ENCODE measurements around the gene MEIS2. TPM values are rescaled to one million over a fixed set of nuclear protein-coding genes. Genes with fewer than 3 reads are reported as not detected.

MEIS2 gene
- total RNA-seq, 1 donor from 2014 or later = 35.6 TPM

GRCh38 chr15:37056177-37057121 is 43.9 kb downstream of the MEIS2 start:
- Mint-ChIP-seq H3K27me3 (ENCODE audit: low read depth, unreplicated experiment) (no peaks in the 10 kb centered on the region), H3K9me3 (ENCODE audit: unreplicated experiment) (no peaks in the 10 kb centered on the region), H3K4me1 (ENCODE audit: low read depth, unreplicated experiment) (peaks cover 20% of the 10 kb centered on the region), H3K36me3 (ENCODE audit: low read depth, unreplicated experiment) (no peaks in the 10 kb centered on the region), H3K27ac (ENCODE audit: unreplicated experiment) (no peak overlapping the region), H3K4me3 (ENCODE audit: unreplicated experiment) (no peak overlapping the region)
- H3K36me3 ChIP-seq (ENCODE audit: insufficient read depth, low read length) = peaks cover 14% of the 10 kb centered on the region
- H3K4me3 ChIP-seq (ENCODE audit: insufficient read depth, low read depth, low read length) = peak overlapping the region; percentile 29
- peak overlapping the region; percentile 80 for H3K27ac ChIP-seq (ENCODE audit: low read depth, low read length)
- peak overlapping the region; percentile 75 for H3K9ac ChIP-seq (ENCODE audit: low read length)
- peaks cover 12% of the 10 kb centered on the region for H4K20me1 ChIP-seq (ENCODE audit: insufficient read depth, low read length)
- FAIRE-seq = peak; percentile 75
- DNase-seq (ENCODE audit: low read depth) = peak; percentile 62
- H2AFZ ChIP-seq (ENCODE audit: low read depth, low read length) = no peak overlapping the region
- H3K4me2 ChIP-seq (ENCODE audit: low read length) = peak overlapping the region; percentile 80
- peaks cover 40% of the 10 kb centered on the region for H3K4me1 ChIP-seq (ENCODE audit: insufficient read depth, low read length)
- TF ChIP-seq EZH2 (IDR thresholded peaks at IDR 0.05; ENCODE audit: insufficient read depth, low read length) (no peak), CTCF (IDR thresholded peaks at IDR 0.05; ENCODE audit: insufficient read depth, low read depth, low read length) (no peak)
- H3K79me2 ChIP-seq (ENCODE audit: insufficient read depth, low read length) = peaks cover 38% of the 10 kb centered on the region
- no peaks in the 10 kb centered on the region for H3K27me3 ChIP-seq (ENCODE audit: insufficient read depth, low read length)
- no peaks in the 10 kb centered on the region for H3K9me3 ChIP-seq (ENCODE audit: insufficient read depth, low read depth, low read length)

- peaks cover 8% of the 10 kb centered on the region for H3K36me3 ChIP-seq (ENCODE audit: insufficient read depth, low read length)
- H2AFZ ChIP-seq (ENCODE audit: low read depth, low read length) = no peak overlapping the region
- H3K36me3 Mint-ChIP-seq (ENCODE audit: low read depth, unreplicated experiment) = peaks cover 2% of the 10 kb centered on the region
- no peak overlapping the region for H3K4me3 ChIP-seq (ENCODE audit: insufficient read depth, low read depth, low read length)
- no peaks in the 10 kb centered on the region for H3K9me3 Mint-ChIP-seq (ENCODE audit: unreplicated experiment)
- no peaks in the 10 kb centered on the region for H3K27me3 ChIP-seq (ENCODE audit: insufficient read depth, low read length)
- no peak for FAIRE-seq
- DNase-seq (ENCODE audit: low read depth) = no peak
- H3K4me3 Mint-ChIP-seq (ENCODE audit: unreplicated experiment) = no peak overlapping the region
- H3K27ac ChIP-seq (ENCODE audit: low read depth, low read length) = peak overlapping the region; percentile 80
- no peaks in the 10 kb centered on the region for H3K27me3 Mint-ChIP-seq (ENCODE audit: low read depth, unreplicated experiment)
- peaks cover 48% of the 10 kb centered on the region for H3K79me2 ChIP-seq (ENCODE audit: insufficient read depth, low read length)
- no peaks in the 10 kb centered on the region for H3K9me3 ChIP-seq (ENCODE audit: insufficient read depth, low read depth, low read length)
- peaks cover 40% of the 10 kb centered on the region for H3K4me1 ChIP-seq (ENCODE audit: insufficient read depth, low read length)
- no peak overlapping the region for H3K27ac Mint-ChIP-seq (ENCODE audit: unreplicated experiment)
- H3K4me2 ChIP-seq (ENCODE audit: low read length) = peak overlapping the region; percentile 80
- peaks cover 14% of the 10 kb centered on the region for H4K20me1 ChIP-seq (ENCODE audit: insufficient read depth, low read length)
- TF ChIP-seq CTCF (IDR thresholded peaks at IDR 0.05; ENCODE audit: insufficient read depth, low read depth, low read length) (no peak), EZH2 (IDR thresholded peaks at IDR 0.05; ENCODE audit: insufficient read depth, low read length) (no peak)
- peaks cover 20% of the 10 kb centered on the region for H3K4me1 Mint-ChIP-seq (ENCODE audit: low read depth, unreplicated experiment)
- no peak overlapping the region for H3K9ac ChIP-seq (ENCODE audit: low read length)
Observed at GRCh38 chr15:37055481-37055880, 44.9 kb downstream of the MEIS2 start.

GRCh38 chr15:37054336-37054735 is 46.0 kb downstream of the MEIS2 start:
- Mint-ChIP-seq H3K4me3 (ENCODE audit: unreplicated experiment) (no peak overlapping the region), H3K27ac (ENCODE audit: unreplicated experiment) (no peak overlapping the region)

More at GRCh38 chr15:37054336-37054735, 46.0 kb downstream of the MEIS2 start:
- H3K27ac ChIP-seq (ENCODE audit: low read depth, low read length) = peak overlapping the region; percentile 19
- TF ChIP-seq EZH2 (IDR thresholded peaks at IDR 0.05; ENCODE audit: insufficient read depth, low read length) (no peak), CTCF (IDR thresholded peaks at IDR 0.05; ENCODE audit: insufficient read depth, low read depth, low read length) (no peak)
- Mint-ChIP-seq H3K36me3 (ENCODE audit: low read depth, unreplicated experiment) (peaks cover 2% of the 10 kb centered on the region), H3K9me3 (ENCODE audit: unreplicated experiment) (no peaks in the 10 kb centered on the region), H3K27me3 (ENCODE audit: low read depth, unreplicated experiment) (no peaks in the 10 kb centered on the region), H3K4me1 (ENCODE audit: low read depth, unreplicated experiment) (peaks cover 20% of the 10 kb centered on the region)
- H4K20me1 ChIP-seq (ENCODE audit: insufficient read depth, low read length) = peaks cover 16% of the 10 kb centered on the region
- no peak overlapping the region for H3K9ac ChIP-seq (ENCODE audit: low read length)
- no peak overlapping the region for H3K4me3 ChIP-seq (ENCODE audit: insufficient read depth, low read depth, low read length)
- no peak overlapping the region for H2AFZ ChIP-seq (ENCODE audit: low read depth, low read length)
- peaks cover 38% of the 10 kb centered on the region for H3K4me1 ChIP-seq (ENCODE audit: insufficient read depth, low read length)
- H3K4me2 ChIP-seq (ENCODE audit: low read length) = no peak overlapping the region
- H3K79me2 ChIP-seq (ENCODE audit: insufficient read depth, low read length) = peaks cover 56% of the 10 kb centered on the region
- H3K9me3 ChIP-seq (ENCODE audit: insufficient read depth, low read depth, low read length) = no peaks in the 10 kb centered on the region
- no peak for FAIRE-seq
- peaks cover 5% of the 10 kb centered on the region for H3K36me3 ChIP-seq (ENCODE audit: insufficient read depth, low read length)
- peak; percentile 55 for DNase-seq (ENCODE audit: low read depth)
- no peaks in the 10 kb centered on the region for H3K27me3 ChIP-seq (ENCODE audit: insufficient read depth, low read length)

Data from astrocyte (in vitro differentiated cells and primary cell).